Dendritic cell treated with granulocyte-macrophage colony-stimulating factor and Interleukin-4, amounts not matched to agents 40 ng/mL and 50 ng/mL, for 4 days (primary cell): ENCODE data around the gene PSMB3.

Experiments used
- H3K27ac Mint-ChIP-seq: one replicate; pipeline ENCODE4 v1.8.0; 2022; ENCODE audit warnings: mild to moderate bottlenecking, mixed read lengths
- H3K27me3 Mint-ChIP-seq: one replicate; pipeline ENCODE4 v1.8.0; 2022; ENCODE audit warnings: mild to moderate bottlenecking, mixed read lengths
- H3K36me3 Mint-ChIP-seq: one replicate; pipeline ENCODE4 v1.8.0; 2022; ENCODE audit warnings: low read depth, mixed read lengths
- H3K4me1 Mint-ChIP-seq: one replicate; pipeline ENCODE4 v1.8.0; 2022; ENCODE audit warnings: low read depth, mixed read lengths
- H3K4me3 Mint-ChIP-seq: one replicate; pipeline ENCODE4 v1.8.0; 2022; ENCODE audit warnings: mild to moderate bottlenecking, moderate library complexity, mixed read lengths
- H3K9me3 Mint-ChIP-seq: one replicate; pipeline ENCODE4 v1.8.0; 2022; ENCODE audit warnings: mixed read lengths
- intact Hi-C: fragments of 100-400 bp; cut with micrococcal nuclease; formaldehyde crosslinking; loops from one replicate; pipeline ENCODE4 v1.15.0; 2022

The PSMB3 gene

GRCh38 chr17:38746849-38747462, 5.6 kb upstream of the PSMB3 start:
- H3K27ac Mint-ChIP-seq = peak overlapping the region; percentile 52
- peak overlapping the region; percentile 68 for H3K4me3 Mint-ChIP-seq
- intact Hi-C loops = no loop called here
- peaks cover 89% of the 10 kb centered on the region for H3K27me3 Mint-ChIP-seq
- H3K36me3 Mint-ChIP-seq = no peaks in the 10 kb centered on the region
- no peaks in the 10 kb centered on the region for H3K9me3 Mint-ChIP-seq
- peaks cover 53% of the 10 kb centered on the region for H3K4me1 Mint-ChIP-seq

- Mint-ChIP-seq H3K36me3 (peaks cover 3% of the 10 kb centered on the region), H3K4me3 (peak overlapping the region; percentile 76), H3K27ac (no peak overlapping the region), H3K4me1 (peaks cover 55% of the 10 kb centered on the region), H3K27me3 (peaks cover 83% of the 10 kb centered on the region), H3K9me3 (no peaks in the 10 kb centered on the region)
- intact Hi-C loops = no loop called here
Observed at GRCh38 chr17:38747463-38748148, 4.9 kb upstream of the PSMB3 start.

GRCh38 chr17:38748149-38748891, 4.2 kb upstream of the PSMB3 start, which contains the start of gene PCGF2:
Gene PCGF2, minus strand, starts transcription at chr17:38748336. Its CDS starts 7,934 bp downstream, at chr17:38740402.
- Mint-ChIP-seq H3K4me1 (peaks cover 55% of the 10 kb centered on the region), H3K27ac (peak within 1 kb of the TSS; percentile 52), H3K4me3 (peak within 1 kb of the TSS; percentile 81), H3K27me3 (peaks cover 77% of the 10 kb centered on the region), H3K36me3 (peaks cover 10% of the 10 kb centered on the region), H3K9me3 (no peaks in the 10 kb centered on the region)
- intact Hi-C loops = no loop called here

GRCh38 chr17:38748892-38749222, 3.7 kb upstream of the PSMB3 start:
- Mint-ChIP-seq H3K27me3 (peaks cover 72% of the 10 kb centered on the region), H3K36me3 (peaks cover 16% of the 10 kb centered on the region), H3K4me1 (peaks cover 60% of the 10 kb centered on the region), H3K9me3 (no peaks in the 10 kb centered on the region), H3K27ac (no peak overlapping the region), H3K4me3 (peak overlapping the region; percentile 81)
- intact Hi-C loops = no loop called here

- Mint-ChIP-seq H3K27me3 (peaks cover 66% of the 10 kb centered on the region), H3K4me3 (peak overlapping the region; percentile 81), H3K27ac (no peak overlapping the region), H3K36me3 (peaks cover 22% of the 10 kb centered on the region), H3K4me1 (peaks cover 66% of the 10 kb centered on the region), H3K9me3 (no peaks in the 10 kb centered on the region)
- intact Hi-C loops = loop anchor here (5.0 kb wide), 1 partner anchor 118 kb away; no protein-coding TSS in a partner anchor
Observed at GRCh38 chr17:38749223-38750043, 3.1 kb upstream of the PSMB3 start.

GRCh38 chr17:38750044-38750311, 2.6 kb upstream of the PSMB3 start:
- intact Hi-C loops = loop anchor here (5.0 kb wide), 1 partner anchor 117 kb away; no protein-coding TSS in a partner anchor
- peak overlapping the region; percentile 81 for H3K4me3 Mint-ChIP-seq
- H3K27me3 Mint-ChIP-seq = peaks cover 61% of the 10 kb centered on the region
- H3K27ac Mint-ChIP-seq = no peak overlapping the region
- H3K36me3 Mint-ChIP-seq = peaks cover 27% of the 10 kb centered on the region
- H3K4me1 Mint-ChIP-seq = peaks cover 70% of the 10 kb centered on the region
- no peaks in the 10 kb centered on the region for H3K9me3 Mint-ChIP-seq

- Mint-ChIP-seq H3K27ac (peak overlapping the region; percentile 95), H3K9me3 (no peaks in the 10 kb centered on the region), H3K27me3 (peaks cover 56% of the 10 kb centered on the region), H3K4me1 (peaks cover 70% of the 10 kb centered on the region), H3K36me3 (peaks cover 32% of the 10 kb centered on the region), H3K4me3 (peak overlapping the region; percentile 97)
- intact Hi-C loops = loop anchor here (5.0 kb wide), 1 partner anchor 117 kb away; no protein-coding TSS in a partner anchor
Observed at GRCh38 chr17:38750312-38751121, 2.0 kb upstream of the PSMB3 start.

GRCh38 chr17:38751144-38751807, 1.3 kb upstream of the PSMB3 start:
- Mint-ChIP-seq H3K9me3 (no peaks in the 10 kb centered on the region), H3K4me1 (peaks cover 64% of the 10 kb centered on the region)
- intact Hi-C loops = loop anchor here (5.0 kb wide), 1 partner anchor 116 kb away; no protein-coding TSS in a partner anchor

GRCh38 chr17:38751808-38752307, 683 bp upstream of the PSMB3 start:
- intact Hi-C loops = loop anchor here (1.0 to 5.0 kb wide), 2 partner anchors 22 to 115 kb away; partner anchors contain the start of gene CISD3
- H3K4me1 Mint-ChIP-seq = peaks cover 58% of the 10 kb centered on the region
- peaks cover 42% of the 10 kb centered on the region for H3K27me3 Mint-ChIP-seq
- H3K9me3 Mint-ChIP-seq = no peaks in the 10 kb centered on the region
- peak overlapping the region; percentile 97 for H3K4me3 Mint-ChIP-seq
- H3K27ac Mint-ChIP-seq = peak overlapping the region; percentile 95
- peaks cover 45% of the 10 kb centered on the region for H3K36me3 Mint-ChIP-seq

More at GRCh38 chr17:38751144-38751807, 1.3 kb upstream of the PSMB3 start:
- H3K4me3 Mint-ChIP-seq = peak overlapping the region; percentile 97
- H3K27me3 Mint-ChIP-seq = peaks cover 48% of the 10 kb centered on the region
- H3K36me3 Mint-ChIP-seq = peaks cover 40% of the 10 kb centered on the region
- H3K27ac Mint-ChIP-seq = peak overlapping the region; percentile 95

- Mint-ChIP-seq H3K9me3 (no peaks in the 10 kb centered on the region), H3K4me3 (peak overlapping the region; percentile 97), H3K27me3 (peaks cover 32% of the 10 kb centered on the region), H3K27ac (peak overlapping the region; percentile 95), H3K36me3 (peaks cover 49% of the 10 kb centered on the region), H3K4me1 (peaks cover 50% of the 10 kb centered on the region)
- intact Hi-C loops = loop anchor here (5.0 kb wide), 1 partner anchor 114 kb away; no protein-coding TSS in a partner anchor
Observed at GRCh38 chr17:38753071-38753506, 548 bp downstream of the PSMB3 start.

GRCh38 chr17:38761612-38762011, 9.1 kb downstream of the PSMB3 start:
- Mint-ChIP-seq H3K4me1 (peaks cover 5% of the 10 kb centered on the region), H3K27me3 (no peaks in the 10 kb centered on the region), H3K27ac (no peak overlapping the region), H3K9me3 (no peaks in the 10 kb centered on the region), H3K36me3 (peaks cover 91% of the 10 kb centered on the region), H3K4me3 (no peak overlapping the region)
- intact Hi-C loops = no loop called here

- no peak overlapping the region for H3K4me3 Mint-ChIP-seq
- H3K4me1 Mint-ChIP-seq = peaks cover 5% of the 10 kb centered on the region
- H3K9me3 Mint-ChIP-seq = no peaks in the 10 kb centered on the region
- H3K27me3 Mint-ChIP-seq = no peaks in the 10 kb centered on the region
- peaks cover 95% of the 10 kb centered on the region for H3K36me3 Mint-ChIP-seq
- no peak overlapping the region for H3K27ac Mint-ChIP-seq
- intact Hi-C loops = no loop called here
Observed at GRCh38 chr17:38762231-38762630, 9.7 kb downstream of the PSMB3 start.
